Lower lobe of right lung (tissue), 2 donors: ENCODE data around the gene PMP22. TPM values are rescaled to one million over a fixed set of nuclear protein-coding genes. Genes with fewer than 3 reads are reported as not detected.
A peak's percentile ranks its signal among the peaks of the same experiment; 100 is the strongest.

Experiments
- ATAC-seq, 2 donors: fragments of 200-7000 bp; cut with Tn5 transposase; one replicate each; pipeline ENCODE4 v1.9.1; 2020 to 2022; ENCODE audit warnings: mild to moderate bottlenecking in 2 of 2, moderate library complexity in 2 of 2
- DNase-seq: peaks from one replicate; pipeline ENCODE4 v3.0.0-alpha.2; 2020
- H3K27ac ChIP-seq: fragments of 200-600 bp; one replicate; pipeline ENCODE4 v1.8.0; 2022
- H3K27me3 ChIP-seq: fragments of 200-600 bp; one replicate; pipeline ENCODE4 v1.8.0; 2022; ENCODE audit warnings: low read depth
- H3K36me3 ChIP-seq: fragments of 200-600 bp; one replicate; pipeline ENCODE4 v1.8.0; 2022; ENCODE audit warnings: mild to moderate bottlenecking
- H3K4me1 ChIP-seq: fragments of 200-600 bp; one replicate; pipeline ENCODE4 v1.8.0; 2022
- H3K4me3 ChIP-seq: fragments of 200-600 bp; one replicate; pipeline ENCODE4 v1.8.0; 2022; ENCODE audit warnings: mild to moderate bottlenecking
- H3K9me3 ChIP-seq: fragments of 200-600 bp; one replicate; pipeline ENCODE4 v1.8.0; 2022
- intact Hi-C: fragments of 100-400 bp; cut with DNase I; formaldehyde crosslinking; loops from one replicate; pipeline ENCODE4 v1.11.0; 2022
- total RNA-seq: library from RNA; stranded (reverse); fragmentation: NEBNext Ultra II Directional; extraction: Animal tissue kit (Norgen Biotek cat#: 25700); gene quantifications from one replicate; pipeline ENCODE4 v1.2.1, GENCODE V29; 2021
- TF ChIP-seq, protein P1 (sequence below): fragments of 200-600 bp; IDR thresholded peaks from one replicate; pipeline ENCODE4 v1.8.0; 2022; ENCODE audit warnings: antibody characterized with exemption, mild to moderate bottlenecking
- donor health status: DM: no; HTN: yes; CAD: no; lungs with severe emphysema.

Gene PMP22
- total RNA-seq, 1 donor from 2014 or later = 125 TPM

DNA sequence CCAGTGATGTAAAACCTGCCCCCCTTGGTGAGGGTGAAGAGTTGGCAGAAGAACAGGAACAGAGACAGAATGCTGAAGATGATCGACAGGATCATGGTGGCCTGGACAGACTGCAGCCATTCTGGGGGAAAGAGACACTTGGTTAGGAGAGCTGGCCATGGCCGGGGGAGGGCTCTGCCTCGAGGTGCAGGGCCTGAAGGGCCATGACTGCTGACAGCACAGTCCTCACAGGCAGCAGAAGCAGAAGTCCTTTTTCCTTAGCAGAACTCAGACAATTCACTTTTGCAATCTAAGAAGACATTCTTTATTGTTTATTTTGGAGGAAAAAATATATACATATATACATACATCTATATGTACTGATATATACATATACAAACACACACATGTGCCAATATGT lies 25.6 kb downstream of the PMP22 start:
- peaks cover 53% of the 10 kb centered on the region for H3K4me1 ChIP-seq
- H3K27me3 ChIP-seq = no peaks in the 10 kb centered on the region
- no peak overlapping the region for H3K27ac ChIP-seq
- TF ChIP-seq, protein P1, sequence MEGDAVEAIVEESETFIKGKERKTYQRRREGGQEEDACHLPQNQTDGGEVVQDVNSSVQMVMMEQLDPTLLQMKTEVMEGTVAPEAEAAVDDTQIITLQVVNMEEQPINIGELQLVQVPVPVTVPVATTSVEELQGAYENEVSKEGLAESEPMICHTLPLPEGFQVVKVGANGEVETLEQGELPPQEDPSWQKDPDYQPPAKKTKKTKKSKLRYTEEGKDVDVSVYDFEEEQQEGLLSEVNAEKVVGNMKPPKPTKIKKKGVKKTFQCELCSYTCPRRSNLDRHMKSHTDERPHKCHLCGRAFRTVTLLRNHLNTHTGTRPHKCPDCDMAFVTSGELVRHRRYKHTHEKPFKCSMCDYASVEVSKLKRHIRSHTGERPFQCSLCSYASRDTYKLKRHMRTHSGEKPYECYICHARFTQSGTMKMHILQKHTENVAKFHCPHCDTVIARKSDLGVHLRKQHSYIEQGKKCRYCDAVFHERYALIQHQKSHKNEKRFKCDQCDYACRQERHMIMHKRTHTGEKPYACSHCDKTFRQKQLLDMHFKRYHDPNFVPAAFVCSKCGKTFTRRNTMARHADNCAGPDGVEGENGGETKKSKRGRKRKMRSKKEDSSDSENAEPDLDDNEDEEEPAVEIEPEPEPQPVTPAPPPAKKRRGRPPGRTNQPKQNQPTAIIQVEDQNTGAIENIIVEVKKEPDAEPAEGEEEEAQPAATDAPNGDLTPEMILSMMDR = no peak
- no peak for DNase-seq
- no peak overlapping the region for H3K4me3 ChIP-seq
- H3K36me3 ChIP-seq = peaks cover 49% of the 10 kb centered on the region
- intact Hi-C loops = no loop called here
- H3K9me3 ChIP-seq = no peaks in the 10 kb centered on the region
- peak; percentile 28 to 67 for ATAC-seq

- Histone ChIP-seq H3K9me3 (no peaks in the 10 kb centered on the region), H3K36me3 (peaks cover 55% of the 10 kb centered on the region), H3K27me3 (no peaks in the 10 kb centered on the region), H3K27ac (no peak overlapping the region), H3K4me1 (peaks cover 60% of the 10 kb centered on the region), H3K4me3 (no peak overlapping the region)
- ATAC-seq = no peak
- intact Hi-C loops = no loop called here
- no peak for DNase-seq
- TF ChIP-seq, protein P1 = no peak
Observed at GRCh38 chr17:15238676-15239422, 26.3 kb downstream of the PMP22 start.

DNA sequence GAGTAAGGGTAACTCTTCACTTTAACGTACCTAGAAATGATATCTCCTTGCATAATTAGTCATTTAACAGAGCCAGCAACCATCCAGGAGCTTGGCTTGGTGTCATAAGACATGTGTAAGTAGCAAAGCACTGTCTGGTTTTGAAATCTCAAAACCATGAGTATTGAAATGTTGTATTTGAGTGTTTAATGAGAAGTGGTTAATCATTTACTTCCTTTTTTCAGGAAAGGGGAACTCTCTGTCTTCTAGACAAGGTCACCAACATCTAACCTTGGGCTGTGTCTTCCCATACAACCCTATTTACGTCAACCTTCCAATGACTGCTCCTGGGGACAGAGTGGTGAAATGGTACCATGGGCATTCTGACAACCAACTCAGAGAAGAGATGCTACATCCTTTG lies 27.1 kb downstream of the PMP22 start:
- TF ChIP-seq, protein P1 = no peak
- H3K9me3 ChIP-seq = no peaks in the 10 kb centered on the region
- H3K27ac ChIP-seq = no peak overlapping the region
- intact Hi-C loops = no loop called here
- H3K27me3 ChIP-seq = no peaks in the 10 kb centered on the region
- DNase-seq = no peak
- H3K4me1 ChIP-seq = peaks cover 68% of the 10 kb centered on the region
- H3K4me3 ChIP-seq = no peak overlapping the region
- ATAC-seq = peak; percentile 67 to 83
- H3K36me3 ChIP-seq = peaks cover 63% of the 10 kb centered on the region

- DNase-seq = no peak
- Histone ChIP-seq H3K27me3 (no peaks in the 10 kb centered on the region), H3K36me3 (peaks cover 73% of the 10 kb centered on the region), H3K4me3 (no peak overlapping the region), H3K4me1 (peaks cover 68% of the 10 kb centered on the region), H3K9me3 (no peaks in the 10 kb centered on the region), H3K27ac (peak overlapping the region; percentile 25)
- intact Hi-C loops = no loop called here
- TF ChIP-seq, protein P1 = no peak
- peak in 1 of 2 donors; percentile 67 for ATAC-seq
Observed at GRCh38 chr17:15237106-15237425, 28.1 kb downstream of the PMP22 start.

DNA sequence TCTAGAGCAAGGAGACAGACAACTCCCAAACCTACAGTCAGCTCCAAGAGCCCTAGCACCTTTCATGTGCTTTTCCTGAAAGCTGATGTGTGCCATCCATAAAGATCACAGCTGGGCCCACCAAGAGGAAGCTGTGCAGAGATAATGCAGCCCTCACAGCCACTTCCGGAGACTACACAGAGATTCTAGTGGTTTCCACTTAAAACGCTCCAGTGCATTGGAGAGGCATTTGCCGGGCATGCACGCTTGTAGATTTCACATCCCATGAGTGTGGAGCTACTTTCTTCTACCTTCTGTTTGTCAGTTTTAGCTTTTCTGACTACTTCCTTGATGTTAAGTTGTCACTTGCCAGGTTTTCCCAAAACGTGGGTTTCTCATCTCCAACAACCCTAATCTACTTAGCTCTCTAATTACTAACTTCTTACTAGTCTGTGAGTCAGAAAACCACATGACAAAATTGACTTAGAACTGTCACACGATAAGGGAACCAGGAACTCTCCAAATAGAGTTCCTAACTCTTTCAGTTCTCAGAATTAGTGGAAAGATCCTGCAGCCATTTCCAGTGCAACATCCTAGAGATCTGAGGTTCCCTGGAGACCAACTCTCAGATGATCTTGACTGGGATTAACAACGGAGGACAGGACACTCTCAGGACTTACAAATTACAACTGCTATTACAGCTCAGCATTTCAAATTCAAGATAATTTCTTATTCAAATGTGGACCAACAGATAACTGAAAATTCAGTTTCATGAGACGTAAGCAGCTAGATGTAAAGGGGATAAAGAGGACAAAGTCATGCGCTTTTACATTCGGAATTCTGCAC lies 28.6 kb downstream of the PMP22 start:
- intact Hi-C loops = no loop called here
- Histone ChIP-seq H3K4me3 (no peak overlapping the region), H3K9me3 (no peaks in the 10 kb centered on the region), H3K27me3 (no peaks in the 10 kb centered on the region), H3K27ac (peak overlapping the region; percentile 25), H3K36me3 (peaks cover 79% of the 10 kb centered on the region), H3K4me1 (peaks cover 68% of the 10 kb centered on the region)
- TF ChIP-seq, protein P1 = no peak
- ATAC-seq (peak; percentile 25 to 31), DNase-seq (no peak)
